Neuronal stem cell (in vitro differentiated cells): Measurements from ENCODE around the gene TPRA1.
A peak's percentile ranks its signal among the peaks of the same experiment; 100 is the strongest.

Experiments
- DNase-seq: peaks from one replicate; pipeline ENCODE4 v3.0.0-alpha.2; 2013; ENCODE audit warnings: low spot score
- H2AFZ ChIP-seq: one replicate; pipeline ENCODE4 v1.6.1; 2013; ENCODE audit warnings: mild to moderate bottlenecking, low read length, inconsistent platforms
- H2AK5ac ChIP-seq: 2 replicates; pipeline ENCODE4 v1.6.1; 2013; ENCODE audit warnings: low read depth, mild to moderate bottlenecking, inconsistent platforms, low read length, moderate library complexity, mixed read lengths
- H2BK120ac ChIP-seq: 2 replicates; pipeline ENCODE4 v1.6.1; 2013; ENCODE audit warnings: low read depth, mild to moderate bottlenecking, inconsistent platforms, low read length, moderate library complexity, mixed read lengths
- H2BK12ac ChIP-seq: one replicate; pipeline ENCODE4 v1.6.1; 2013; ENCODE audit warnings: low read length, inconsistent platforms
- H2BK15ac ChIP-seq: 2 replicates; pipeline ENCODE4 v1.6.1; 2013; ENCODE audit warnings: mild to moderate bottlenecking, low read length, inconsistent platforms, mixed read lengths
- H2BK5ac ChIP-seq: one replicate; pipeline ENCODE4 v1.6.1; 2013; ENCODE audit warnings: inconsistent platforms, mild to moderate bottlenecking, low read length, moderate library complexity
- H3K14ac ChIP-seq: one replicate; pipeline ENCODE4 v1.6.1; 2013; ENCODE audit warnings: low read length, inconsistent platforms
- H3K18ac ChIP-seq: 2 replicates; pipeline ENCODE4 v1.6.1; 2013; ENCODE audit warnings: low read length, inconsistent platforms
- H3K23ac ChIP-seq: 2 replicates; pipeline ENCODE4 v1.6.1; 2013; ENCODE audit warnings: low read depth, mild to moderate bottlenecking, mixed read lengths, low read length, inconsistent platforms; ENCODE audit not compliant: poor library complexity
- H3K27ac ChIP-seq: replicated peaks from 3 replicates; pipeline ENCODE4 v1.5.1; 2013; ENCODE audit warnings: low read length, inconsistent platforms
- H3K27me3 ChIP-seq, 3 experiments: 2 replicates each; pipeline ENCODE4 v1.6.1; 2013; ENCODE audit warnings: low read length in 3 of 3, mild to moderate bottlenecking in 2 of 3, inconsistent platforms in 1 of 3, low read depth in 1 of 3, mixed read lengths in 1 of 3, moderate library complexity in 1 of 3; ENCODE audit not compliant: control insufficient read depth in 3 of 3, insufficient read depth in 3 of 3
- H3K36me3 ChIP-seq, 2 donors: replicated peaks in 1 of 2; 2 replicates each; pipeline ENCODE4 v1.6.1; 2013; ENCODE audit warnings: low read length in 2 of 2; ENCODE audit not compliant: control insufficient read depth in 2 of 2, insufficient read depth in 2 of 2
- H3K4ac ChIP-seq: 2 replicates; pipeline ENCODE4 v1.6.1; 2013; ENCODE audit warnings: inconsistent platforms, mild to moderate bottlenecking, low read length, moderate library complexity
- H3K4me1 ChIP-seq, 2 donors: 1 replicate in 1 of 2; 2 replicates in 1 of 2; pipeline ENCODE4 v1.6.1; 2013; ENCODE audit warnings: low read length in 2 of 2, low read depth in 1 of 2; ENCODE audit not compliant: control insufficient read depth in 2 of 2, insufficient read depth in 1 of 2
- H3K4me2 ChIP-seq: one replicate; pipeline ENCODE4 v1.6.1; 2013; ENCODE audit warnings: mild to moderate bottlenecking, low read length, inconsistent platforms; ENCODE audit not compliant: insufficient read depth, poor library complexity, severe bottlenecking
- H3K4me3 ChIP-seq, 2 donors: 2 replicates each; pipeline ENCODE4 v1.5.1; 2013; ENCODE audit warnings: low read length in 2 of 2, mild to moderate bottlenecking in 2 of 2, inconsistent platforms in 1 of 2, moderate library complexity in 1 of 2
- H3K79me1 ChIP-seq: one replicate; pipeline ENCODE4 v1.6.1; 2013; ENCODE audit warnings: low read depth, mild to moderate bottlenecking, inconsistent platforms, low read length, moderate library complexity
- H3K9ac ChIP-seq: one replicate; pipeline ENCODE4 v1.6.1; 2013; ENCODE audit warnings: mild to moderate bottlenecking, low read depth, low read length, inconsistent platforms; ENCODE audit not compliant: poor library complexity
- H3K9me3 ChIP-seq, 2 donors: replicated peaks in 1 of 2; 2 replicates each; pipeline versions ENCODE3 to v1.6.1; 2013; ENCODE audit warnings: low read length in 2 of 2, mild to moderate bottlenecking in 2 of 2, inconsistent platforms in 1 of 2, low read depth in 1 of 2, mixed read lengths in 1 of 2, moderate library complexity in 1 of 2; ENCODE audit not compliant: control insufficient read depth in 2 of 2, insufficient read depth in 1 of 2
- H4K8ac ChIP-seq: one replicate; pipeline ENCODE4 v1.6.1; 2013; ENCODE audit warnings: low read depth, mild to moderate bottlenecking, inconsistent platforms, low read length, moderate library complexity
- H4K91ac ChIP-seq: one replicate; pipeline ENCODE4 v1.6.1; 2013; ENCODE audit warnings: low read length, low read depth, mild to moderate bottlenecking, inconsistent platforms; ENCODE audit not compliant: poor library complexity
- WGBS, 2 donors: extraction: QIAGEN DNeasy Blood & Tissue Kit; methylation state at CpG; one replicate each; pipeline ENCODE4 v1.1.7; 2013; ENCODE audit warnings: missing lambda C conversion rate in 2 of 2, mixed read lengths in 1 of 2; ENCODE audit not compliant: insufficient read length in 2 of 2, insufficient replicate concordance in 1 of 2; ENCODE audit errors: extremely low coverage in 2 of 2; 5-methylcytosine and 5-hydroxymethylcytosine counted together

TPRA1 gene

DNA sequence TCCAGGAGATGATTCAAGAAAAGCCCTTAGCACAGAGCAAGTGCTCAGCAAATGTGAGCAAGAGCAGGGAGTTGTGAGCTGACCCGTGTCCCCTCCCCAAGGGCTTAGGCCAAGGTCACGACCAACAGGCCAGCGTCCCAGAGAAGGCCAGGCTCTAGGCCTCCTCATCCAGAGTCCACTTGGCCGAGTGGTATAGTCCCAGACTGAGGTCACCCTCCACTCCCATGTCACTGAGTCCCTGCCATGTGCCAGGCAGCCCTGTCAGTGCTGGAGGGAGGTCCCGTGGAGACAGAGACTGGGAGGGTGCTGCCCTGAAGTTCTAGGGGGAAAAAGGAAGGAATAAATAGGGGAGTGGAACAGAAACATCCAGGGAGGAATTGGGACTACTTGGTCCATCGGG lies 44.0 kb downstream of the TPRA1 start:
- no peak overlapping the region for H2AK5ac ChIP-seq
- DNase-seq = no peak
- H3K18ac ChIP-seq = no peak overlapping the region
- no peak overlapping the region for H3K9ac ChIP-seq
- no peak overlapping the region for H3K4me2 ChIP-seq
- H2BK15ac ChIP-seq = peak overlapping the region; percentile 5
- H2BK120ac ChIP-seq = peak overlapping the region; percentile 45
- H2BK12ac ChIP-seq = peak overlapping the region; percentile 48
- H3K79me1 ChIP-seq = no peaks in the 10 kb centered on the region
- H3K27me3 ChIP-seq = peaks cover 0 to 36% (median 2%) of the 10 kb centered on the region in 3 experiments
- no peak overlapping the region for H4K8ac ChIP-seq
- no peak overlapping the region for H3K4me3 ChIP-seq
- no peak overlapping the region for H2BK5ac ChIP-seq
- H3K36me3 ChIP-seq = no peaks in the 10 kb centered on the region
- no peak overlapping the region for H3K14ac ChIP-seq
- no peak overlapping the region for H4K91ac ChIP-seq
- H3K27ac ChIP-seq = no peak overlapping the region
- H3K9me3 ChIP-seq = no peaks in the 10 kb centered on the region
- H3K4me1 ChIP-seq = peaks cover 13 to 14% of the 10 kb centered on the region in 2 donors
- H2AFZ ChIP-seq = peak overlapping the region; percentile 31
- H3K23ac ChIP-seq = no peak overlapping the region
- no peak overlapping the region for H3K4ac ChIP-seq
- no CpG with 5 or more reads among the region's 6 CpGs for WGBS, 2 donors

DNA sequence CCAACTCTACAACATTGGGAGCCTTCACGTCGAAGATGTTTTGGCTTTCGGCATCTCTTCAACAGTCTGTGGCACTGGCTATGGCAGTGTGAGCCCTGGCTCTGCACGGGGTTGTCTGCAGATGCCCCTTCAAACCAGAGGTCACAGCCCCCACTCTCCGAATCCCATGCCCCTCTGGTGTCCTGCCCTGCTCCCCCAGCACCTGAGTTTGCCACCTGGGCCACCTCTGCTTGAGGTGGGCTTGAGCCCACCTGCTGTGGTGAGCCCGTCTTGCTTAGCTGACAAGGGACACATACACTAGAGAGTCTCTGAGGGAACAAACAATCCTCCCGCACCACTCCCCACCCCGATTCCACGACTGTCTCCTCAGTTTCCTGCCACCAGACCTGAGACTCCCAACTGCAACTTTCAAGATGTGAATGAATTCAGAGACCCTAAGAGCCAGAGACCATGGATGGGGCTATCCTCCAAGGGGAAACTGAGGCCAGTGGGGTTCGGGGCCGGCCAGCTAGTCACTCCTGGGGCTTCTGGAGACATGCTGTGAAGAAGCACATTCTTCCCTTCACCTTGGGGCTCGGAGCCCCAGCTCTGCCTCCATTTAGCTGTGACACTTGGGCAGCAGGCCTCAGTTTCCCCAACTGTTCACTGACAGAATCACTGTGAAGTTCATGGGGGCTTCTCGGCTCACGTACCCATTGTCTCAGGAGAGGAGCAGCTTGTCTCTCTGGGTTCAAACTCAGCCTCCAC lies 44.6 kb downstream of the TPRA1 start:
- H3K9ac ChIP-seq = no peak overlapping the region
- H3K27me3 ChIP-seq = peaks cover 0 to 30% (median 2%) of the 10 kb centered on the region in 3 experiments
- no peak overlapping the region for H2AFZ ChIP-seq
- H2BK15ac ChIP-seq = peak overlapping the region; percentile 11
- DNase-seq = no peak
- H3K4me3 ChIP-seq = no peak overlapping the region
- no peak overlapping the region for H2BK12ac ChIP-seq
- no CpG with 5 or more reads among the region's 14 CpGs for WGBS, 2 donors
- H4K8ac ChIP-seq = no peak overlapping the region
- no peak overlapping the region for H3K18ac ChIP-seq
- peak overlapping the region; percentile 53 for H2AK5ac ChIP-seq
- no peak overlapping the region for H3K4ac ChIP-seq
- no peak overlapping the region for H3K4me2 ChIP-seq
- no peaks in the 10 kb centered on the region for H3K79me1 ChIP-seq
- no peak overlapping the region for H3K23ac ChIP-seq
- H3K36me3 ChIP-seq = no peaks in the 10 kb centered on the region
- H3K9me3 ChIP-seq = no peaks in the 10 kb centered on the region
- no peak overlapping the region for H3K14ac ChIP-seq
- H3K27ac ChIP-seq = no peak overlapping the region
- H2BK120ac ChIP-seq = no peak overlapping the region
- peaks cover 12 to 13% of the 10 kb centered on the region in 2 donors for H3K4me1 ChIP-seq
- no peak overlapping the region for H4K91ac ChIP-seq
- no peak overlapping the region for H2BK5ac ChIP-seq

DNA sequence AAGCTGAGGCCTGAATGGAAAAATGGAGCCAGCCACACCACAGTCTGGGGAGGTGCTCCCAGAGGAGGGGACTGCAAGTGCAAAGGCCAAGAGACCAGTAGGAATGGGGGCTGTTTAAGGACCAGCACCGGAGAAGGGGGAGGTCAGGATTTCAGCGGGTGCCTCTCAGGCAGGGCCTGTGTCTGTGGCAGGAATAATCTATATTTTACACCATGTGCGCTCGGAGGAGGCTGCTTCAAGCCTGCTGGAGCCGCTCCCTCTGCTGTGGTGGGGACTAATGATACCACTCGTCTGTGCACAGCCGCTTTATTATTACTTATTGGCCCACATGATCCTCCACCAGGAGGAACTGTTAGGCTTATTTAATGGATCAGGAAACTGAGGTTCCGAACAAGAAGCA lies 45.3 kb downstream of the TPRA1 start:
- no peak overlapping the region for H3K4ac ChIP-seq
- no peaks in the 10 kb centered on the region for H3K9me3 ChIP-seq
- no peak overlapping the region for H3K23ac ChIP-seq
- peaks cover 12% of the 10 kb centered on the region in 2 donors for H3K4me1 ChIP-seq
- peak overlapping the region; percentile 92 for H2BK15ac ChIP-seq
- no CpG with 5 or more reads among the region's 8 CpGs for WGBS, 2 donors
- H4K8ac ChIP-seq = no peak overlapping the region
- H3K14ac ChIP-seq = no peak overlapping the region
- no peak overlapping the region for H2BK120ac ChIP-seq
- no peak overlapping the region for H3K27ac ChIP-seq
- no peaks in the 10 kb centered on the region for H3K79me1 ChIP-seq
- no peak overlapping the region for H4K91ac ChIP-seq
- no peak overlapping the region for H3K4me2 ChIP-seq
- H2AK5ac ChIP-seq = no peak overlapping the region
- H2BK5ac ChIP-seq = peak overlapping the region; percentile 44
- peaks cover 0 to 24% (median 2%) of the 10 kb centered on the region in 3 experiments for H3K27me3 ChIP-seq
- no peak overlapping the region for H3K4me3 ChIP-seq
- H3K36me3 ChIP-seq = no peaks in the 10 kb centered on the region
- H3K9ac ChIP-seq = peak overlapping the region; percentile 31
- DNase-seq = no peak
- H2AFZ ChIP-seq = no peak overlapping the region
- H2BK12ac ChIP-seq = no peak overlapping the region
- H3K18ac ChIP-seq = peak overlapping the region; percentile 79

DNA sequence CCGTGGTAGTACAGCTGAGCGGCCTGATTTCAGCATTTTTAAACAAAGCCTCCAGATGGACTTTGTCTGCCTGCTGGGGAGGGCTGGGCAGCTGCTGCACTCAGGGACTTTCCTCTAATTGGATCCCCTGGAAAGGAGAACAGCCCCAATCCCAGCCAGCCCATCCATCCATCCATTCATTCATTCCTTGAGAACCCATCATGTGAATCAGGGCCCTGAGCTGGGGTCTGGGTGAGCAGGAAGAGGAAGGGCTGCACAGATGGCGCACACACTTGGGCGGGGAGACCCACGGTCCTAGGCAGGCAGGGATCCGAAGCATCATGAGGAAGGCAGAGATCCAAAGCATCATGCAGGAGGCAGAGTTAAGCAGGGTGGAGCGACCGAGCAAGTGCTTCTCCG lies 45.7 kb downstream of the TPRA1 start:
- Histone ChIP-seq H3K9me3 (no peaks in the 10 kb centered on the region), H3K14ac (no peak overlapping the region), H3K18ac (peak overlapping the region; percentile 79), H3K4me3 (no peak overlapping the region), H4K8ac (no peak overlapping the region), H2AFZ (peak overlapping the region; percentile 31), H2BK12ac (peak overlapping the region; percentile 18), H3K4me2 (no peak overlapping the region), H2AK5ac (no peak overlapping the region), H3K4me1 (peaks cover 12% of the 10 kb centered on the region in 2 donors), H3K36me3 (no peaks in the 10 kb centered on the region), H2BK120ac (no peak overlapping the region), H3K23ac (no peak overlapping the region), H4K91ac (no peak overlapping the region), H3K9ac (peak overlapping the region; percentile 31), H3K27me3 (peaks cover 0 to 20% (median 2%) of the 10 kb centered on the region in 3 experiments), H2BK5ac (peak overlapping the region; percentile 44), H3K79me1 (no peaks in the 10 kb centered on the region), H3K4ac (no peak overlapping the region), H3K27ac (no peak overlapping the region), H2BK15ac (peak overlapping the region; percentile 92)
- WGBS, 2 donors = no CpG with 5 or more reads among the region's 9 CpGs
- DNase-seq = no peak
